ENCODE results near the gene GHRL. TPM values are rescaled to one million over a fixed set of nuclear protein-coding genes. Genes with fewer than 3 reads are reported as not detected.

Gene GHRL
- total RNA-seq, 1 donor from 2014 or later, result 45.8 TPM

- Mint-ChIP-seq H3K27ac (peak overlapping the region; percentile 59), H3K4me1 (ENCODE audit: low read depth) (peaks cover 29% of the 10 kb centered on the region)
These were observed 2.1 kb downstream of the GHRL start for GRCh38 chr3:10290481-10291176.

GRCh38 chr3:10289787-10290355, 2.9 kb downstream of the GHRL start:
- Mint-ChIP-seq H3K9me3 (ENCODE audit: low read depth) (no peaks in the 10 kb centered on the region), H3K27ac (peak overlapping the region; percentile 52), H3K4me1 (ENCODE audit: low read depth) (peaks cover 31% of the 10 kb centered on the region), H3K27me3 (no peaks in the 10 kb centered on the region), H3K36me3 (ENCODE audit: insufficient read depth) (peaks cover 10% of the 10 kb centered on the region), H3K4me3 (ENCODE audit: low read depth) (no peak overlapping the region)
- no peak for TF ChIP-seq CTCF (IDR thresholded peaks at IDR 0.05; ENCODE audit: unreplicated experiment)
- DNase-seq (ENCODE audit: low spot score, unreplicated experiment), result no peak

More at GRCh38 chr3:10290481-10291176, 2.1 kb downstream of the GHRL start:
- no peak for DNase-seq (ENCODE audit: low spot score, unreplicated experiment)
- Mint-ChIP-seq H3K4me3 (ENCODE audit: low read depth) (no peak overlapping the region), H3K27me3 (no peaks in the 10 kb centered on the region), H3K9me3 (ENCODE audit: low read depth) (no peaks in the 10 kb centered on the region), H3K36me3 (ENCODE audit: insufficient read depth) (peaks cover 14% of the 10 kb centered on the region)
- TF ChIP-seq CTCF (IDR thresholded peaks at IDR 0.05; ENCODE audit: unreplicated experiment), result no peak

GRCh38 chr3:10289077-10289476, 3.7 kb downstream of the GHRL start:
- TF ChIP-seq CTCF (IDR thresholded peaks at IDR 0.05; ENCODE audit: unreplicated experiment), result no peak
- H3K36me3 Mint-ChIP-seq (ENCODE audit: insufficient read depth), result peaks cover 4% of the 10 kb centered on the region
- H3K4me3 Mint-ChIP-seq (ENCODE audit: low read depth), result no peak overlapping the region
- H3K27ac Mint-ChIP-seq, result no peak overlapping the region
- no peaks in the 10 kb centered on the region for H3K9me3 Mint-ChIP-seq (ENCODE audit: low read depth)
- H3K27me3 Mint-ChIP-seq, result no peaks in the 10 kb centered on the region
- peaks cover 31% of the 10 kb centered on the region for H3K4me1 Mint-ChIP-seq (ENCODE audit: low read depth)
- no peak for DNase-seq (ENCODE audit: low spot score, unreplicated experiment)

GRCh38 chr3:10288575-10288960, 4.2 kb downstream of the GHRL start:
- no peaks in the 10 kb centered on the region for H3K9me3 Mint-ChIP-seq (ENCODE audit: low read depth)
- DNase-seq (ENCODE audit: low spot score, unreplicated experiment), result no peak
- H3K36me3 Mint-ChIP-seq (ENCODE audit: insufficient read depth), result peaks cover 5% of the 10 kb centered on the region
- peaks cover 30% of the 10 kb centered on the region for H3K4me1 Mint-ChIP-seq (ENCODE audit: low read depth)
- no peaks in the 10 kb centered on the region for H3K27me3 Mint-ChIP-seq
- TF ChIP-seq CTCF (IDR thresholded peaks at IDR 0.05; ENCODE audit: unreplicated experiment), result no peak
- H3K27ac Mint-ChIP-seq, result no peak overlapping the region
- no peak overlapping the region for H3K4me3 Mint-ChIP-seq (ENCODE audit: low read depth)

GRCh38 chr3:10287936-10288574, 4.7 kb downstream of the GHRL start:
- DNase-seq (ENCODE audit: low spot score, unreplicated experiment), result no peak
- H3K4me1 Mint-ChIP-seq (ENCODE audit: low read depth), result peaks cover 28% of the 10 kb centered on the region
- peaks cover 6% of the 10 kb centered on the region for H3K36me3 Mint-ChIP-seq (ENCODE audit: insufficient read depth)
- no peaks in the 10 kb centered on the region for H3K27me3 Mint-ChIP-seq
- H3K9me3 Mint-ChIP-seq (ENCODE audit: low read depth), result no peaks in the 10 kb centered on the region
- H3K27ac Mint-ChIP-seq, result peak overlapping the region; percentile 52
- no peak overlapping the region for H3K4me3 Mint-ChIP-seq (ENCODE audit: low read depth)
- no peak for TF ChIP-seq CTCF (IDR thresholded peaks at IDR 0.05; ENCODE audit: unreplicated experiment)

Measured in progenitor cell of endocrine pancreas (in vitro differentiated cells).